HAP-1 (cell line): ENCODE measurements around the gene MANSC4.
"Not testable (repeated sequence)": the region's sequence is repeated elsewhere in the genome, so short reads cannot be mapped to it uniquely, and the experiment has no call there.

Source experiments
- DNase-seq, 2 experiments: peaks; one replicate each; pipeline ENCODE4 v3.0.0-alpha.2; 2016 to 2020; ENCODE audit warnings: low spot score in 2 of 2
- H3K27me3 ChIP-seq: fragments of 250-450 bp; sonication (Bioruptor Pico); 2 replicates; pipeline ENCODE4 v1.5.1; 2020; ENCODE audit warnings: low read depth, mild to moderate bottlenecking, moderate library complexity
- H3K36me3 ChIP-seq: fragments of 250-450 bp; sonication (Bioruptor Pico); replicated peaks from 2 replicates; pipeline ENCODE4 v1.5.1; 2020; ENCODE audit warnings: mild to moderate bottlenecking
- H3K4me1 ChIP-seq: fragments of 250-450 bp; sonication (Bioruptor Pico); 2 replicates; pipeline ENCODE4 v1.5.1; 2020; ENCODE audit warnings: mild to moderate bottlenecking
- H3K4me3 ChIP-seq: fragments of 250-450 bp; sonication (Bioruptor Pico); 2 replicates; pipeline ENCODE4 v1.5.1; 2020; ENCODE audit warnings: mild to moderate bottlenecking, moderate library complexity
- H3K9me3 ChIP-seq: fragments of 250-450 bp; sonication (Bioruptor Pico); 2 replicates; pipeline ENCODE4 v1.5.1; 2020; ENCODE audit warnings: mild to moderate bottlenecking, moderate library complexity
- in situ Hi-C: fragments of 300-500 bp; cut with MboI; formaldehyde crosslinking; loops from 3 replicates; pipeline ENCODE4 v1.14.3; 2020; ENCODE audit warnings: low sequenced_read_pairs, inconsistent platforms, mixed read lengths

MANSC4 gene

DNA sequence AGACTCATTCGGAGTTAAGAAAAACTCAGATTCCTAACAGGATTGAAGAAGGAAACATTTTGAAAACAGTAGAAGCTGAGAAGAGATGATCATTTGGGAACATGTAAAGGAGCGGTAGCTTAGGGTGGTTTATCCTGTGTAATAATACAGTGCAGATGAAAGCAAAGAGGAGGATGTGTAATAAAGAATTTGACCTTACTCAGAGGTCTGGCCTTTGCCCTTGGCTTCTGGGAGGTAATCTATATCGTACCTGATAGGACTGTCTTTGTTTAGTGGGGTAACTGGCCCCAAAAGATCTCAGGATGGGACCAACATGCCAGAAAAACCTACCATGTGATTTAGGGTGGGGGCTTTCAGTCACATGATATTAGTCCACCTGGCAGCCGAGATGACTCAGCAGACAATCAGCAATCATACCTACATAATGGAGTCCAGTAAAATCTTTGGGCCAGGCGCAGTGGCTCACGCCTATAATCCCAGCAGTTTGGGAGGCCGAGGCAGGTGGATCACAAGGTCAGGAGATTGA lies 23.3 kb downstream of the MANSC4 start:
- Histone ChIP-seq H3K4me1 (no peaks in the 10 kb centered on the region), H3K27me3 (no peaks in the 10 kb centered on the region), H3K36me3 (peaks cover 10% of the 10 kb centered on the region; the same call in 1 of the 2 replicates), H3K9me3 (no peaks in the 10 kb centered on the region), H3K4me3 (no peak overlapping the region)
- in situ Hi-C loops, result no loop called here
- DNase-seq, result no peak

- DNase-seq, result no peak
- in situ Hi-C loops, result no loop called here
These were observed 25.2 kb downstream of the MANSC4 start for GRCh38 chr12:27754795-27755194.

DNA sequence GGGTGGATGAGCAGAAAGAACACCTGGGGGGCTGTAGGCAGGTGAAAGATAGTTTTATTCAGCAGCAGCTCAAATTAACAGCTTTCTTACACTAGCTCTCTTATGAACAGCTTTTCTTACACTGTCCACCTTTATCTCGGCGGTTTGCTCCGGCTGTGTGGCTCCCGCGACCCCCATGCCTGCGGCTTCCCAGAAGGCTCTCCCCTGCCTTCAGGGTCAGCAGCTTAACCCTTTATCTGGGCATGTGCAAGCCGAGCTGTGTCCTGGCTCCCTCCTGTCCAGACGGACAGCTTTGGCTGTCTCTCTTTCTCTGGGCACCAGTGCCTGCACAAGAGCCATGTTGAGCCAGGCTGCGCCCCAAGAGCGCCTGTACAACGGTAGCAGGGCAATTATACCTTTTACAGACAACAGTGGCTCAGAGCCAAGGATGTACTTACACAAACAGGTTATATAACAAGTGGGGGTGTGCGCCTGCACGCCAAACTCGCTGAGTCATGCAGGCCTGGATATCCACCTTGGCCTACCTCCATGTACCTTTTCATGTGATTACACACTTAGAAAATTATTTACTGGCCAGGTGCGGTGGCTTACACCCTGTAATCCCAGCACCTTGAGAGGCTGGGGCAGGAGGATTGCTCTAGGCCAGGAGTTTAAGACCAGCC lies 28.5 kb downstream of the MANSC4 start:
- Histone ChIP-seq H3K36me3 (peaks cover 7% of the 10 kb centered on the region; the same call in 1 of the 2 replicates), H3K4me3 (no peak overlapping the region), H3K9me3 (no peaks in the 10 kb centered on the region), H3K27me3 (no peaks in the 10 kb centered on the region), H3K4me1 (no peaks in the 10 kb centered on the region)
- in situ Hi-C loops, result no loop called here
- no peak for DNase-seq

More at GRCh38 chr12:27754795-27755194, 25.2 kb downstream of the MANSC4 start:
- Histone ChIP-seq H3K27me3 (no peaks in the 10 kb centered on the region), H3K9me3 (no peaks in the 10 kb centered on the region), H3K4me1 (no peaks in the 10 kb centered on the region), H3K4me3 (no peak overlapping the region), H3K36me3 (peaks cover 10% of the 10 kb centered on the region; the same call in 1 of the 2 replicates)

GRCh38 chr12:27747111-27747820 lies 32.8 kb downstream of the MANSC4 start:
- no peak for DNase-seq
- in situ Hi-C loops, result no loop called here

GRCh38 chr12:27745734-27746133 lies 34.3 kb downstream of the MANSC4 start:
- H3K27me3 ChIP-seq, H3K9me3 ChIP-seq, H3K36me3 ChIP-seq, H3K4me1 ChIP-seq, in situ Hi-C loops, DNase-seq, H3K4me3 ChIP-seq: not testable (repeated sequence)

More at GRCh38 chr12:27747111-27747820, 32.8 kb downstream of the MANSC4 start:
- H3K27me3 ChIP-seq, result no peaks in the 10 kb centered on the region
- no peak overlapping the region for H3K4me3 ChIP-seq
- H3K36me3 ChIP-seq, result no peaks in the 10 kb centered on the region; the same call in 1 of the 2 replicates
- H3K9me3 ChIP-seq, result no peaks in the 10 kb centered on the region
- H3K4me1 ChIP-seq, result no peaks in the 10 kb centered on the region

DNA sequence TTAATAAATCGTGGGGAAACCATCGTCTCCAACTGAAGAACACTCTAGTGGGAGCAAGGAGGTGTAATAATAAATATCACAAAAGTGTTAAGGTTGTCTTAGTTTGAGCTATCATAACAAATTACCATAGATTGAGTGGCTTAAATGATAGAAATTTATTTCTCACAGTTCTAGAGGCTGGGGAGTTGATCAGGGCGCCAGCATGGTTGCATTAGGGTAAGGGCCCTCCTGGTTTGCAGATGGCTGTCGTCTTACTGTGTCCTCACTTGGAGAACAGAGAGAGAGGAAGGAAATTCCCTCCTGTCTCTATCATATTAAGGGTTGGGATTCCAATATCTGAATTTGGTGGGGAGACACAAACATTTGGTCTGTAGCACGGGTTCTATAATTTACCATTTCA lies 36.4 kb downstream of the MANSC4 start:
- Histone ChIP-seq H3K27me3 (no peaks in the 10 kb centered on the region), H3K9me3 (no peaks in the 10 kb centered on the region), H3K4me1 (no peaks in the 10 kb centered on the region; the same call in 1 of the 2 replicates), H3K36me3 (peaks cover under 1% of the 10 kb centered on the region), H3K4me3 (no peak overlapping the region)
- no peak for DNase-seq
- in situ Hi-C loops, result no loop called here

DNA sequence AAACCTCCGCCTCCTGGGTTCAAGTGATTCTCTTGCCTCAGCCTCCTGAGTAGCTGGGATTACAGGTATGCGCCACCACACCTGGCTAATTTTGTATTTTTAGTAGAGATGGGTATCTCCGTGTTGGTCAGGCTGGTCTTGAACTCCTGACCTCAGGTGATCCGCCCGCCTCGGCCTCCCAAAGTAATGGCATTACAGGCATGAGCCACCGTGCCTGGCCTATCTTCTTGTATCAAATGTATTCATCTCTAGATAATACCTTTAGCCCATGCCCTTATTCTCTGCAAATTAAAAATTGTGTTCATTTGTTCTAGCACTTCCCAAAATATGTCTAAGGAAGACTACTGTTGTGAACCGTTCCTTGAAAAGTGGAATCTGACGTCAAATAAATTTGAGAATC lies 45.7 kb downstream of the MANSC4 start:
- in situ Hi-C loops, result loop anchor here (10.0 kb wide), 1 partner anchor 210 kb away; no protein-coding TSS in a partner anchor
- H3K4me1 ChIP-seq, DNase-seq, H3K9me3 ChIP-seq, H3K27me3 ChIP-seq, H3K4me3 ChIP-seq: not testable (repeated sequence)
- H3K36me3 ChIP-seq, result peaks cover 29% of the 10 kb centered on the region

GRCh38 chr12:27733791-27734190 lies 46.2 kb downstream of the MANSC4 start:
- H3K9me3 ChIP-seq, result no peaks in the 10 kb centered on the region
- no peak for DNase-seq
- no peaks in the 10 kb centered on the region for H3K27me3 ChIP-seq
- no peak overlapping the region for H3K4me3 ChIP-seq
- in situ Hi-C loops, result loop anchor here (10.0 kb wide), 1 partner anchor 211 kb away; no protein-coding TSS in a partner anchor
- H3K4me1 ChIP-seq, result no peaks in the 10 kb centered on the region
- peaks cover 29% of the 10 kb centered on the region for H3K36me3 ChIP-seq

GRCh38 chr12:27733052-27733656 lies 46.9 kb downstream of the MANSC4 start:
- Histone ChIP-seq H3K27me3 (no peaks in the 10 kb centered on the region), H3K4me3 (no peak overlapping the region), H3K36me3 (peaks cover 24% of the 10 kb centered on the region), H3K9me3 (no peaks in the 10 kb centered on the region), H3K4me1 (0 out of 2 replicates have a peak, but pooled peaks cover 3% of the 10 kb centered on the region)
- peak; percentile 38 to 41 for DNase-seq
- in situ Hi-C loops, result loop anchor here (10.0 kb wide), 1 partner anchor 212 kb away; no protein-coding TSS in a partner anchor

GRCh38 chr12:27732281-27732680 lies 47.8 kb downstream of the MANSC4 start:
- no peak overlapping the region for H3K4me3 ChIP-seq
- H3K36me3 ChIP-seq, result peaks cover 20% of the 10 kb centered on the region
- no peak for DNase-seq
- no peaks in the 10 kb centered on the region for H3K9me3 ChIP-seq
- H3K27me3 ChIP-seq, result no peaks in the 10 kb centered on the region
- 0 out of 2 replicates have a peak, but pooled peaks cover 3% of the 10 kb centered on the region for H3K4me1 ChIP-seq
- in situ Hi-C loops, result loop anchor here (10.0 kb wide), 1 partner anchor 213 kb away; no protein-coding TSS in a partner anchor

DNA sequence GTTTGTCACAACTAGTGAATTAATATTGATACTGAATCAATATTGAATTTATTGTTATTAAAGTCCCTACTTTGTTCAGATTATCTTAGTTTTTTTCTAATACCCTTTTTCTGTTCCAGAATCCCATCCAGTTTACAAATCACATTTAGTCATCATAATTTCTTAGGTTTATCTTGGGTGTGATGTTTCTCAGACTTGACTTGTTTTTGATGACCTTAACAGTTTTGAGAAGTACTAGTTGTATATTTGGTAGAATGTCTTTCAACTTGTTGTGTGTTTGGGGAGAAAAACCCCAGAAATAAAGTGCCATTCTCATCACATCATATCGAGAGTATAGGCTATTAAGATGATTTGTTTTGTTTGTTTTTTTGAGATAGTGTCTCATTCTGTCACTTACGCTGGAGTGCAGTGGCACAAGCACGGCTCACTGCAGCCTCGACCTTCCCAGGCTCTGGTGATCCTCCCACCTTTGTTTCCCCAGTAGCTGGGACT lies 49.9 kb downstream of the MANSC4 start:
- in situ Hi-C loops, result loop anchor here (10.0 kb wide), 1 partner anchor 215 kb away; no protein-coding TSS in a partner anchor
- no peak for DNase-seq
- peaks cover 20% of the 10 kb centered on the region for H3K36me3 ChIP-seq

GRCh38 chr12:27723212-27723611 lies 56.8 kb downstream of the MANSC4 start:
- DNase-seq, result no peak
- Histone ChIP-seq H3K9me3 (no peaks in the 10 kb centered on the region), H3K4me1 (no peaks in the 10 kb centered on the region), H3K4me3 (no peak overlapping the region), H3K36me3 (peaks cover 33% of the 10 kb centered on the region), H3K27me3 (no peaks in the 10 kb centered on the region)
- in situ Hi-C loops, result no loop called here

More for the DNA sequence above, 49.9 kb downstream of the MANSC4 start:
- H3K9me3 ChIP-seq, result no peaks in the 10 kb centered on the region
- H3K27me3 ChIP-seq, result no peaks in the 10 kb centered on the region
- no peak overlapping the region for H3K4me3 ChIP-seq
- 0 out of 2 replicates have a peak, but pooled peaks cover 3% of the 10 kb centered on the region for H3K4me1 ChIP-seq
